Measurements from ENCODE around the gene FSD1L.
A peak's percentile ranks its signal among the peaks of the same experiment; 100 is the strongest.

Gene FSD1L

DNA sequence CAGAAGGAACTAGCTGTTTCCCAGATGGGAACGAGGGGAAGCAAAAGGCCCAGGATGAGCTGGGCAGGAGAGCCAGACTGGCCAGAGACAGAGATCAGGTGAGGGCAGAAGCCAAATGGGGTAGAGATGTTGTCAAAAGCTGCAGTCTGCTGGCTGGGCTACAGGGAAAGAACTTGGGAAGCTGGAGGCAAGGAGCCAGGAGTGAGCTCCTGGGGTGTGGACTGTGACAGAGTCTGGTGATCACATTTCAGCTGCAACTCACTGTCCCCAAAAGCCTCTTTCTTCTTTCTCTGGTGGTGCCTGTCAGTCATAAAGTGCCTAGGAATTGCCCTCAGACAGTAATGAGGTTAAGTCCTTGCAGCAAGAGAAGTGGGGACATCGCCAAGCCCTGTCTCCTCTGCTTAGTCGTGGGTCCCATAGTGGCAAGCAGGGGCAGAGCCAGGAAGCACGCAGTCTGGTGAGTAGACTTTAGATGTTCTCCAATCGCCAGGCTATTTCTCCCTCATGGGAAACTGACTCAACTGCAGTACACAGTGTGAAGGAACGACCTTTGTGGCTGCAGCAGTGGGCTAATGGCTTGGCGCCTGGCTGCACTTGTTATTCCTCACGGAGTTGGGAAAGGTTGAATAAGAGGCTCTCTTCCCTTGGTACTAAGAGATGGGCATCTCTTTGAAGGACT lies 2.5 kb upstream of the FSD1L start:
- Mint-ChIP-seq H3K27ac (no peak overlapping the region), H3K4me3 (no peak overlapping the region), H3K27me3 (peaks cover 2% of the 10 kb centered on the region), H3K4me1 (peaks cover 11% of the 10 kb centered on the region), H3K9me3 (no peaks in the 10 kb centered on the region), H3K36me3 (no peaks in the 10 kb centered on the region)
- ATAC-seq (ENCODE audit: low read depth) (no peak), DNase-seq (ENCODE audit: low spot score in 2 of 2) (no peak)

DNA sequence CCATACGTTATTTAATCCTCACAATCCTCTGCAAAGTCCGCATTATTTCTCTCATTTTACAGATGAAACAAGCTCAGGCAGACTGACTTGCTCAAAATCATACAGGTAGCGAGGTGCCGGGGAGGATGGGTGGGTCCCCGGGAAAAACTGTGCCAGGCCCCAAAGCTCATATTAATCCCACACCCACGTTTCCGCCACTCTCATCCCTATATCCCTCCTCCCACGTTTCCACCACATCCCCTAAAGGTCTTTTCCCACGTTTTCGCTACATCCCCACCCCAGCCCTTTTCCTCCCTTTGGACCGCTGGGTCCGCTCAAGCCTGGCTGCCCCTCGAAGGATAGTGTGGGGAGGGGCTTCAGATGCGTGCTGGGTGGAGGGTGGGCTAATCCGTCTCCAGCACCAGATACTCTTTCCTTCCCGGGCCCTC lies 434 bp upstream of the FSD1L start:
- peak overlapping the region; percentile 78 for H3K27ac Mint-ChIP-seq
- peaks cover 16% of the 10 kb centered on the region for H3K4me1 Mint-ChIP-seq
- no peaks in the 10 kb centered on the region for H3K36me3 Mint-ChIP-seq

DNA sequence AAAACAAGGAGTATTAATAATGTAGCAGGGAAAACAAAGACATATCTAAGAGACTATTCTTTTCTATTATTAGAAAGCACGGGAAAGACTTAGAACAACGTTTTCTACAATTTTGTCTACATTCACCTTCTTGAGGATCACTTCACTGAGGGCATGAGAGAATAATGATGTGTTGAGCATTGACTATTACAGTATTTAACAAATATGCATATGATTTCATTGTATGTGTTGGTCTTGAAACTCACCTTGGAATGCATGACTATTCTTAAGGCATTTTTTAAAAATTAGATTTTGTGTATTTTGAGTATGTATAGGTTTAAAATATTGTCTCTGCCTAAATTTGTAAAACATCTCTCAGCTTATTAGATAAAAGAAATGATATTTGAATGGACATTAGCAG lies 1.2 kb downstream of the FSD1L start:
- DNase-seq (ENCODE audit: low spot score in 2 of 2) (no peak), ATAC-seq (ENCODE audit: low read depth) (no peak)
- Mint-ChIP-seq H3K9me3 (no peaks in the 10 kb centered on the region), H3K27ac (no peak overlapping the region), H3K4me1 (peaks cover 18% of the 10 kb centered on the region), H3K4me3 (no peak overlapping the region), H3K27me3 (no peaks in the 10 kb centered on the region), H3K36me3 (no peaks in the 10 kb centered on the region)

More for the DNA sequence above, 434 bp upstream of the FSD1L start:
- ATAC-seq (ENCODE audit: low read depth) (no peak), DNase-seq (ENCODE audit: low spot score in 2 of 2) (no peak)
- H3K4me3 Mint-ChIP-seq, result peak overlapping the region; percentile 93
- H3K9me3 Mint-ChIP-seq, result no peaks in the 10 kb centered on the region
- no peaks in the 10 kb centered on the region for H3K27me3 Mint-ChIP-seq

- Mint-ChIP-seq H3K9me3 (no peaks in the 10 kb centered on the region), H3K27me3 (no peaks in the 10 kb centered on the region), H3K27ac (no peak overlapping the region), H3K4me1 (peaks cover 18% of the 10 kb centered on the region), H3K36me3 (peaks cover 3% of the 10 kb centered on the region), H3K4me3 (no peak overlapping the region)
- DNase-seq (ENCODE audit: low spot score in 2 of 2), result no peak
- no peak for ATAC-seq (ENCODE audit: low read depth)
Measured at GRCh38 chr9:105452185-105452584, 4.4 kb downstream of the FSD1L start.

DNA sequence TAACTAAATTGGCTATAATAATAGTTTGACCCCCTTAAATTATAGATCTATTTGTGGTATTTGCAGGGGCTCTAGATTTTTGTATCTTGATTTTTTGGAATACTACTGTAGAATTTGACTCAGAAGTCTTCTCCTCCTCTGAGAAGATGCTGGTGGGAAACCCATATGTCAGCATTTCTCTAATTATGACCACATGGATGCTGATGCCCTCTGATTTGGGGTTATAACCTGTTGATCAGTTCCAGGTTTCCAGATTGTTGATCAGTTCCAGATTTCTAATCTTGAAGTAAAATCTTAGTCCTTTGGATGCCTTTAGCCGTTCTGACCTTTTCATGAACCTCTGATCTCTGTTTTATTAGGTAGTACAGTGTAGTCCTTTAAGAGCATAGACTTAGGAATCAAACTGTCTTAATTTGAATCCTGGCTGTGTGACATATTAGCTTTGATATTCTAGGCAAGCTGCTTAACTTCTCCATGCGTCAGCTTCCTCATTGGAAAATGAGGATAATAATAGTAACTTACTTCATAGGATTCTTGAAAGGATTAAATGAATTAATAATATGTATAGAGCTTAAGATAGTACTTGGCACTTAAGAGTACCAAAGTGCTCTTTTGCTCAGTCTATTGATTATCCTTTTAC lies 8.1 kb downstream of the FSD1L start:
- Mint-ChIP-seq H3K27ac (no peak overlapping the region), H3K27me3 (no peaks in the 10 kb centered on the region), H3K9me3 (peaks cover 6% of the 10 kb centered on the region), H3K4me1 (peaks cover 7% of the 10 kb centered on the region), H3K36me3 (peaks cover 16% of the 10 kb centered on the region), H3K4me3 (no peak overlapping the region)
- ATAC-seq (ENCODE audit: low read depth) (no peak), DNase-seq (ENCODE audit: low spot score in 2 of 2) (no peak)

GRCh38 chr9:105457560-105458294 lies 9.9 kb downstream of the FSD1L start:
- H3K36me3 Mint-ChIP-seq, result peaks cover 16% of the 10 kb centered on the region

DNA sequence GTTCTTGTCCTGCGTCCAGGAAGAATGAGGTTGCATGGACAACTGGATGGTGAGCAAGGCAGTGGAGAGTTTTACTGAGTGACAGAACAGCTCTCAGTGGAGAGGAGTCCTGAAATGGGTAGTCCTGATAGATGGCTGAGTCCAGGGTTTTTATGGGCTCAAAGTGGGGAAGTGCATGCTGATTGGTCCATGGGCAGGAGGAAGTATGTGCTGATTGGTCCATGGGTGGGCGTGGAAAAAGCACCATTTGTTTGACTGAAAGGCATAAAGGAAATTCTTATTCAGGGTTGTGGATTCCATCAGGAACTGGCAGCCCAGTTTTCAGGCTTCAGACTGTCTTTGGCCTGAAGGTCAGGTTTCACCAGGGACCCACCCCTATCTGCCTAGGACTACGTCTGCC lies 10.6 kb downstream of the FSD1L start:
- Mint-ChIP-seq H3K36me3 (peaks cover 16% of the 10 kb centered on the region), H3K27me3 (no peaks in the 10 kb centered on the region), H3K4me3 (no peak overlapping the region), H3K4me1 (no peaks in the 10 kb centered on the region), H3K9me3 (peaks cover 6% of the 10 kb centered on the region), H3K27ac (no peak overlapping the region)
- DNase-seq (ENCODE audit: low spot score in 2 of 2), result no peak
- no peak for ATAC-seq (ENCODE audit: low read depth)

More at GRCh38 chr9:105457560-105458294, 9.9 kb downstream of the FSD1L start:
- DNase-seq (ENCODE audit: low spot score in 2 of 2), result no peak
- Mint-ChIP-seq H3K4me3 (no peak overlapping the region), H3K27ac (no peak overlapping the region), H3K27me3 (no peaks in the 10 kb centered on the region), H3K9me3 (peaks cover 6% of the 10 kb centered on the region), H3K4me1 (no peaks in the 10 kb centered on the region)
- ATAC-seq (ENCODE audit: low read depth), result no peak

- H3K9me3 Mint-ChIP-seq, result peaks cover 6% of the 10 kb centered on the region
- no peak overlapping the region for H3K4me3 Mint-ChIP-seq
- H3K27ac Mint-ChIP-seq, result no peak overlapping the region
- H3K36me3 Mint-ChIP-seq, result peaks cover 18% of the 10 kb centered on the region
- H3K27me3 Mint-ChIP-seq, result no peaks in the 10 kb centered on the region
- DNase-seq (ENCODE audit: low spot score in 2 of 2), result no peak
- H3K4me1 Mint-ChIP-seq, result no peaks in the 10 kb centered on the region
- ATAC-seq (ENCODE audit: low read depth), result no peak
Measured at GRCh38 chr9:105459336-105459735, 11.5 kb downstream of the FSD1L start.

DNA sequence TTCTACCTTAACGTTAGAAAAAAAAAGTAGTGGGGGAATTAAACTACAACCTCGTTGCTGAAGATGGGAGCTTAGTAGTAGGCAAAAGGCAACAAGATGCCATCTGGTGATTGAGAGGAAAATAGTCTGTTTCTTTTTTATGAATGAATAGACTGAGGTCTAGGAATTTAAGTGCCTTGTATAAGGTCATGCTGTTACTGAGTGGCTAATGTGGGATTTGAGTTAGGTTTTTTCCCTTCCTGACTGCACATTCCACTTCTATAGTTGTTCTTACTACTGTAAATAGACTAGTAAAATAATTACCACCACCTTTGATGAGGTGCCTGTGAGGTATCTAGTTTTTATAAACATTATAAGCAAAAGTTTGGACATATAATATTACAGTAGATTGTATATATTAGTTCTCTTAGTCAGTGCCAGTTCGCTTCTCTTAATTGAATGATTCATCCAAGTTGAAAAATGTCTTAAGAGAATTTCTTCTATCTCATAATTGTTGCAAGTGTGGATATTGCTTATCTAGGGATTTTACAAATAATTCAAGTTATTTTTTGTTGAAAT lies 19.1 kb downstream of the FSD1L start:
- H3K27ac Mint-ChIP-seq, result no peak overlapping the region
- H3K36me3 Mint-ChIP-seq, result peaks cover 19% of the 10 kb centered on the region
- DNase-seq (ENCODE audit: low spot score in 2 of 2), result no peak
- ATAC-seq (ENCODE audit: low read depth), result no peak
- no peak overlapping the region for H3K4me3 Mint-ChIP-seq
- no peaks in the 10 kb centered on the region for H3K4me1 Mint-ChIP-seq
- peaks cover 1% of the 10 kb centered on the region for H3K9me3 Mint-ChIP-seq
- H3K27me3 Mint-ChIP-seq, result no peaks in the 10 kb centered on the region

GRCh38 chr9:105468875-105469274 lies 21.0 kb downstream of the FSD1L start:
- H3K27me3 Mint-ChIP-seq, result no peaks in the 10 kb centered on the region
- ATAC-seq (ENCODE audit: low read depth), result no peak
- H3K27ac Mint-ChIP-seq, result no peak overlapping the region
- H3K4me1 Mint-ChIP-seq, result no peaks in the 10 kb centered on the region
- DNase-seq (ENCODE audit: low spot score in 2 of 2), result no peak
- peaks cover 1% of the 10 kb centered on the region for H3K9me3 Mint-ChIP-seq
- H3K4me3 Mint-ChIP-seq, result no peak overlapping the region
- H3K36me3 Mint-ChIP-seq, result peaks cover 19% of the 10 kb centered on the region

DNA sequence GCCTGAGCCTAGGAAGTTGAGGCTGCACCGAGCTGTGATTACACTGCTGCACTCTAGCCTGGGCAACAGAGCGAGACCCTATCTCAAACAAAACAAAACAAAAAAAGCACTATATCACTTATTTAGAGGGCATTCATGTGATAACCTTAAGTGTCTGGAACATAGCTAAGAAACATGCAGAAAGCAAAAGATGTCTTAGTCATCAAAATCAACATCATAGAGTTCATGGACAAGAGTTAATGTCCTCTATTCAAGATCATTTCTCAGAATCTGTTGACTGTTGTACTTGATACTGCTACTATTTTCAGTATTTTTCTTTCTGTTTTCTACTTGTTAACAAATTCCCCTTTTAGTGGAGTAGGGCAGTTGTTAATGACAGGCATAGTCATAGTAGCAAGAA lies 25.4 kb downstream of the FSD1L start:
- ATAC-seq (ENCODE audit: low read depth) (no peak), DNase-seq (ENCODE audit: low spot score in 2 of 2) (no peak)
- Mint-ChIP-seq H3K4me1 (no peaks in the 10 kb centered on the region), H3K27me3 (no peaks in the 10 kb centered on the region), H3K4me3 (no peak overlapping the region), H3K27ac (no peak overlapping the region), H3K36me3 (peaks cover 11% of the 10 kb centered on the region), H3K9me3 (peaks cover 1% of the 10 kb centered on the region)

- DNase-seq (ENCODE audit: low spot score in 2 of 2), result no peak
- no peaks in the 10 kb centered on the region for H3K27me3 Mint-ChIP-seq
- no peaks in the 10 kb centered on the region for H3K4me1 Mint-ChIP-seq
- no peak overlapping the region for H3K27ac Mint-ChIP-seq
- no peak for ATAC-seq (ENCODE audit: low read depth)
- H3K9me3 Mint-ChIP-seq, result no peaks in the 10 kb centered on the region
- H3K4me3 Mint-ChIP-seq, result no peak overlapping the region
- H3K36me3 Mint-ChIP-seq, result peaks cover 4% of the 10 kb centered on the region
Measured at GRCh38 chr9:105475302-105475701, 27.5 kb downstream of the FSD1L start.

- Mint-ChIP-seq H3K36me3 (peaks cover 1% of the 10 kb centered on the region), H3K4me3 (no peak overlapping the region), H3K4me1 (peaks cover 5% of the 10 kb centered on the region), H3K9me3 (no peaks in the 10 kb centered on the region), H3K27me3 (no peaks in the 10 kb centered on the region), H3K27ac (no peak overlapping the region)
- no peak for DNase-seq (ENCODE audit: low spot score in 2 of 2)
- no peak for ATAC-seq (ENCODE audit: low read depth)
Measured at GRCh38 chr9:105479846-105480245, 32.0 kb downstream of the FSD1L start.

DNA sequence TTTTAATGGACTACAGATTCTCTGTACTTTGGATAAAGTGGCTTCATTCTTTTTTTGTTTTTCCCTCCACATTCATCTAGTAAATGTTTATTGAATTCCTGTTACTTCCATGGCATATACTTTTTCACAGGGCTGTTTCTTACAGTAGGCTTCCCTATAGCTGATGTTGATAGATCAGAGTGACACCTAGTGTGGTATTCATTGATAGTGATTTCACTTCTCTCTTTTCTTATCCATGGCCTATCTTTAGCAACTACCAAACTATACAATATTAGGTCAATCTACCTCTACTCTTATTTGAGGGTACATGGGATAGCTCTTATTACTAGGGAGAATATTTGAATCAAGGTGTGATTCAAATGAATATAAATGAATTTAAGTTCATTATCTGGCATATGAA lies 35.8 kb downstream of the FSD1L start:
- peak overlapping the region; percentile 11 for H3K27ac Mint-ChIP-seq
- DNase-seq (ENCODE audit: low spot score in 2 of 2) (no peak), ATAC-seq (ENCODE audit: low read depth) (peak; percentile 46)
- no peaks in the 10 kb centered on the region for H3K9me3 Mint-ChIP-seq
- peaks cover 5% of the 10 kb centered on the region for H3K4me1 Mint-ChIP-seq
- H3K27me3 Mint-ChIP-seq, result no peaks in the 10 kb centered on the region
- no peak overlapping the region for H3K4me3 Mint-ChIP-seq
- H3K36me3 Mint-ChIP-seq, result peaks cover 6% of the 10 kb centered on the region

Data from memory B cell (primary cell).